MM.1S (cell line): ENCODE data around the gene CHST13.
"Not testable (repeated sequence)": the region's sequence is repeated elsewhere in the genome, so short reads cannot be mapped to it uniquely, and the experiment has no call there.

Experiments
- EZH2 ChIP-seq: fragments of 300-600 bp; sonication (generic); optimal IDR thresholded peaks from 2 replicates; pipeline ENCODE3; 2017; ENCODE audit warnings: low read depth, mild to moderate bottlenecking, antibody characterized with exemption, low read length, mixed read lengths
- TF ChIP-seq, protein P1 (sequence below): fragments of 300-600 bp; sonication (generic); IDR thresholded peaks from 2 replicates; pipeline ENCODE4 v1.5.1; 2016; ENCODE audit warnings: antibody characterized with exemption, low read length, mixed read lengths

DNA sequence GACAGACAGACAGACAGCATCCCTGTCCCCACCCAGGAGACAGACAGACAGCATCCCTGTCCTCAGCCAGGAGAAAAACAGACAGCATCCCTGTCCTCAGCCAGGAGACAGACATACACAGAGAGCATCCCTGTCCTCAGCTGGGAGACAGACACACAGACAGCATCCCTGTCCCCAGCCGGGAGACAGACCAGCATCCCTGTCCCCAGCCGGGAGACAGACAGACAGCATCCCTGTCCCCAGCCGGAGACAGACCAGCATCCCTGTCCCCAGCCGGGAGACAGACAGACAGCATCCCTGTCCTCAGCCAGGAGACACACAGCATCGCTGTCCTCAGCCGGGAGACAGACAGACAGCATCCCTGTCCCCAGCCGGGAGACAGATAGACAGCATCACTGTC, 10.8 kb downstream of the CHST13 start:
- TF ChIP-seq, protein P1, sequence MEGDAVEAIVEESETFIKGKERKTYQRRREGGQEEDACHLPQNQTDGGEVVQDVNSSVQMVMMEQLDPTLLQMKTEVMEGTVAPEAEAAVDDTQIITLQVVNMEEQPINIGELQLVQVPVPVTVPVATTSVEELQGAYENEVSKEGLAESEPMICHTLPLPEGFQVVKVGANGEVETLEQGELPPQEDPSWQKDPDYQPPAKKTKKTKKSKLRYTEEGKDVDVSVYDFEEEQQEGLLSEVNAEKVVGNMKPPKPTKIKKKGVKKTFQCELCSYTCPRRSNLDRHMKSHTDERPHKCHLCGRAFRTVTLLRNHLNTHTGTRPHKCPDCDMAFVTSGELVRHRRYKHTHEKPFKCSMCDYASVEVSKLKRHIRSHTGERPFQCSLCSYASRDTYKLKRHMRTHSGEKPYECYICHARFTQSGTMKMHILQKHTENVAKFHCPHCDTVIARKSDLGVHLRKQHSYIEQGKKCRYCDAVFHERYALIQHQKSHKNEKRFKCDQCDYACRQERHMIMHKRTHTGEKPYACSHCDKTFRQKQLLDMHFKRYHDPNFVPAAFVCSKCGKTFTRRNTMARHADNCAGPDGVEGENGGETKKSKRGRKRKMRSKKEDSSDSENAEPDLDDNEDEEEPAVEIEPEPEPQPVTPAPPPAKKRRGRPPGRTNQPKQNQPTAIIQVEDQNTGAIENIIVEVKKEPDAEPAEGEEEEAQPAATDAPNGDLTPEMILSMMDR = not testable (repeated sequence)
- not testable (repeated sequence) for TF ChIP-seq EZH2
